Prostate gland (tissue), 2 donors: Measurements from ENCODE around the gene FNDC5. TPM values are rescaled to one million over a fixed set of nuclear protein-coding genes. Genes with fewer than 3 reads are reported as not detected.
A peak's percentile ranks its signal among the peaks of the same experiment; 100 is the strongest.

Experiments
- DNase-seq: peaks from one replicate; pipeline ENCODE4 v3.0.0-alpha.2; 2019; ENCODE audit warnings: low spot score
- H3K27ac ChIP-seq, 2 donors: fragments of 200-600 bp; sonication (generic); 2 replicates each; pipeline ENCODE4 v1.5.1; 2017 to 2019
- H3K27me3 ChIP-seq: fragments of 200-600 bp; sonication (generic); replicated peaks from 2 replicates; pipeline ENCODE4 v1.5.1; 2019; ENCODE audit not compliant: insufficient read depth
- H3K36me3 ChIP-seq, 2 donors: fragments of 200-600 bp; sonication (generic); 1 replicate in 1 of 2; 2 replicates in 1 of 2; pipeline versions ENCODE4 v1.5.1 to v1.8.1; 2017 to 2019
- H3K4me1 ChIP-seq: fragments of 200-600 bp; sonication (generic); replicated peaks from 2 replicates; pipeline ENCODE4 v1.5.1; 2019
- H3K4me3 ChIP-seq, 2 donors: fragments of 200-600 bp; sonication (generic); 2 replicates each; pipeline ENCODE4 v1.5.1; 2017 to 2019
- H3K9me3 ChIP-seq: fragments of 200-600 bp; sonication (generic); 2 replicates; pipeline ENCODE4 v1.5.1; 2017
- POLR2A ChIP-seq: fragments of 450-650 bp; IDR thresholded peaks from one replicate; pipeline ENCODE4 v1.6.1; 2016; ENCODE audit warnings: antibody characterized with exemption, mild to moderate bottlenecking
- POLR2AphosphoS5 ChIP-seq: sonication (generic); formaldehyde crosslinking; IDR thresholded peaks from one replicate; pipeline ENCODE4 v1.6.1; 2017; ENCODE audit warnings: antibody characterized with exemption
- whole genome bisulfite sequencing: methylation state at CpG from one replicate; pipeline ENCODE4 v1.1.5; 2018; 5-methylcytosine and 5-hydroxymethylcytosine counted together
- intact Hi-C: fragments of 100-400 bp; cut with DNase I; formaldehyde crosslinking; loops from one replicate; pipeline ENCODE4 v1.14.2; 2022
- total RNA-seq, 2 donors: library from RNA; depleted of rRNA; stranded (reverse); fragments of >200 nt; gene quantifications; one replicate each; pipeline ENCODE4 v1.1.0, GENCODE V29; 2016
- TF ChIP-seq, protein P1 (sequence below), 4 experiments: fragments of 200-600 bp in 2 of 4; fragments of 450-650 bp in 2 of 4; sonication (generic) in 2 of 4; IDR thresholded peaks; 1 replicate in 3 of 4; 2 replicates in 1 of 4; pipeline ENCODE4 v1.5.1; 2016 to 2019; ENCODE audit warnings: antibody characterized with exemption in 4 of 4, mild to moderate bottlenecking in 2 of 4, moderate library complexity in 2 of 4

The FNDC5 gene
- total RNA-seq, 2 donors from 2014 or later: 1.5 to 19.1 TPM

GRCh38 chr1:32888134-32888533 lies 17.4 kb upstream of the FNDC5 start:
- Histone ChIP-seq H3K4me3 (no peak overlapping the region), H3K36me3 (no peaks in the 10 kb centered on the region), H3K4me1 (no peaks in the 10 kb centered on the region), H3K9me3 (no peaks in the 10 kb centered on the region), H3K27me3 (peaks cover 22% of the 10 kb centered on the region), H3K27ac (no peak overlapping the region)
- intact Hi-C loops: no loop called here
- no peak for DNase-seq
- no peak for TF ChIP-seq POLR2A
- TF ChIP-seq POLR2AphosphoS5: no peak
- TF ChIP-seq, protein P1, sequence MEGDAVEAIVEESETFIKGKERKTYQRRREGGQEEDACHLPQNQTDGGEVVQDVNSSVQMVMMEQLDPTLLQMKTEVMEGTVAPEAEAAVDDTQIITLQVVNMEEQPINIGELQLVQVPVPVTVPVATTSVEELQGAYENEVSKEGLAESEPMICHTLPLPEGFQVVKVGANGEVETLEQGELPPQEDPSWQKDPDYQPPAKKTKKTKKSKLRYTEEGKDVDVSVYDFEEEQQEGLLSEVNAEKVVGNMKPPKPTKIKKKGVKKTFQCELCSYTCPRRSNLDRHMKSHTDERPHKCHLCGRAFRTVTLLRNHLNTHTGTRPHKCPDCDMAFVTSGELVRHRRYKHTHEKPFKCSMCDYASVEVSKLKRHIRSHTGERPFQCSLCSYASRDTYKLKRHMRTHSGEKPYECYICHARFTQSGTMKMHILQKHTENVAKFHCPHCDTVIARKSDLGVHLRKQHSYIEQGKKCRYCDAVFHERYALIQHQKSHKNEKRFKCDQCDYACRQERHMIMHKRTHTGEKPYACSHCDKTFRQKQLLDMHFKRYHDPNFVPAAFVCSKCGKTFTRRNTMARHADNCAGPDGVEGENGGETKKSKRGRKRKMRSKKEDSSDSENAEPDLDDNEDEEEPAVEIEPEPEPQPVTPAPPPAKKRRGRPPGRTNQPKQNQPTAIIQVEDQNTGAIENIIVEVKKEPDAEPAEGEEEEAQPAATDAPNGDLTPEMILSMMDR (IDR thresholded peaks at IDR 0.05): no peak
- 83% methylated on average over 3 of the region's 3 CpGs for WGBS

GRCh38 chr1:32887623-32888022 lies 16.9 kb upstream of the FNDC5 start:
- H3K27ac ChIP-seq: no peak overlapping the region
- TF ChIP-seq, protein P1 (IDR thresholded peaks at IDR 0.05): no peak
- TF ChIP-seq POLR2AphosphoS5: no peak
- no peak for TF ChIP-seq POLR2A
- H3K4me3 ChIP-seq: no peak overlapping the region
- H3K4me1 ChIP-seq: no peaks in the 10 kb centered on the region
- intact Hi-C loops: no loop called here
- peaks cover 22% of the 10 kb centered on the region for H3K27me3 ChIP-seq
- 67% methylated on average over 12 of the region's 12 CpGs for WGBS
- no peak for DNase-seq
- H3K9me3 ChIP-seq: no peaks in the 10 kb centered on the region
- H3K36me3 ChIP-seq: no peaks in the 10 kb centered on the region

DNA sequence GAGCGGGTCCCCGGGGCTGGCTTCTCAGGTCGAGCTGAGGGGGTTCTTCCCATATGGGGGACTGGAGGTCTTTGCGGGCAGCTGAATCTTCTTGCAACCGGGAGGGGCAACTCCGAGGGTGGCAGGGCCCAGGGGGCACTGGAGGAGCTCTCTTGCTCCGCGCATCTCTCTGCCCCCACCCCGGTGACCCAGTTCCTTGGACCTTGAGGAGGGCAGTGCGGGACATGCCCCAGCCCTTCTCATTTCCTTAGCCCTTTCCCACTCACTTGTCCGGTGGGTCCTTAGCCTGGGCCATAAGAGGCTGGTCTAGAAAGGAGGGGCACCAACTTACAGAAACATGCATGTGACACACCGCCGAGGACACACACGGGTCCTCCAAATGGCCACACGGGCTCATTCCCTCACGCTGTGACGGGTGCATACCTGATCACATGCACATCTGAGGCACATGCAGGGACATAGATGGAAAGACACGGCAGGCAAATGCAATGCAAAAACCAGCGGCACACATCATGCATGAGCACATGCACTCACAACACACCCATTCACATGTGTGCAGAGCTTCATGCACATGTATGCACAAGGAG lies 16.2 kb upstream of the FNDC5 start:
- Histone ChIP-seq H3K4me3 (no peak overlapping the region), H3K27ac (no peak overlapping the region), H3K27me3 (peaks cover 22% of the 10 kb centered on the region), H3K36me3 (no peaks in the 10 kb centered on the region), H3K9me3 (no peaks in the 10 kb centered on the region), H3K4me1 (no peaks in the 10 kb centered on the region)
- DNase-seq: no peak
- intact Hi-C loops: no loop called here
- TF ChIP-seq POLR2A (no peak), POLR2AphosphoS5 (no peak)
- TF ChIP-seq, protein P1 (IDR thresholded peaks at IDR 0.05): no peak
- 44% methylated on average over 18 of the region's 19 CpGs for WGBS

GRCh38 chr1:32886004-32886827 lies 15.5 kb upstream of the FNDC5 start, which contains the start of gene HPCA:
Gene HPCA, plus strand, starts transcription at chr1:32886491. Its CDS starts 2,408 bp downstream, at chr1:32888899.
- H3K9me3 ChIP-seq: no peaks in the 10 kb centered on the region
- intact Hi-C loops: no loop called here
- H3K4me3 ChIP-seq: peak within 1 kb of the TSS in 1 of 2 donors; percentile 19
- WGBS: under 1% methylated on average over 44 of the region's 79 CpGs
- DNase-seq: no peak
- H3K27me3 ChIP-seq: peaks cover 22% of the 10 kb centered on the region
- no peaks in the 10 kb centered on the region for H3K36me3 ChIP-seq
- H3K4me1 ChIP-seq: no peaks in the 10 kb centered on the region
- no peak within 1 kb of the TSS for H3K27ac ChIP-seq
- TF ChIP-seq POLR2AphosphoS5 (no peak), POLR2A (no peak)
- TF ChIP-seq, protein P1 (IDR thresholded peaks at IDR 0.05): peak in 2 of 4 experiments; percentile 13 to 52

- no peak overlapping the region for H3K4me3 ChIP-seq
- intact Hi-C loops: no loop called here
- H3K9me3 ChIP-seq: no peaks in the 10 kb centered on the region
- peaks cover 22% of the 10 kb centered on the region for H3K27me3 ChIP-seq
- no peak overlapping the region for H3K27ac ChIP-seq
- TF ChIP-seq POLR2A: no peak
- TF ChIP-seq, protein P1 (IDR thresholded peaks at IDR 0.05): no peak
- no peak for TF ChIP-seq POLR2AphosphoS5
- H3K4me1 ChIP-seq: no peaks in the 10 kb centered on the region
- DNase-seq: no peak
- WGBS: 15% methylated on average over 8 of the region's 8 CpGs
- H3K36me3 ChIP-seq: no peaks in the 10 kb centered on the region
Measured at GRCh38 chr1:32885676-32886003, 14.9 kb upstream of the FNDC5 start.
